ENCODE results near the gene NKX6-2.
"Not testable (repeated sequence)": the region's sequence is repeated elsewhere in the genome, so short reads cannot be mapped to it uniquely, and the experiment has no call there.

NKX6-2 gene

GRCh38 chr10:132812520-132812919 lies 26.6 kb upstream of the NKX6-2 start:
- no peak for DNase-seq

DNA sequence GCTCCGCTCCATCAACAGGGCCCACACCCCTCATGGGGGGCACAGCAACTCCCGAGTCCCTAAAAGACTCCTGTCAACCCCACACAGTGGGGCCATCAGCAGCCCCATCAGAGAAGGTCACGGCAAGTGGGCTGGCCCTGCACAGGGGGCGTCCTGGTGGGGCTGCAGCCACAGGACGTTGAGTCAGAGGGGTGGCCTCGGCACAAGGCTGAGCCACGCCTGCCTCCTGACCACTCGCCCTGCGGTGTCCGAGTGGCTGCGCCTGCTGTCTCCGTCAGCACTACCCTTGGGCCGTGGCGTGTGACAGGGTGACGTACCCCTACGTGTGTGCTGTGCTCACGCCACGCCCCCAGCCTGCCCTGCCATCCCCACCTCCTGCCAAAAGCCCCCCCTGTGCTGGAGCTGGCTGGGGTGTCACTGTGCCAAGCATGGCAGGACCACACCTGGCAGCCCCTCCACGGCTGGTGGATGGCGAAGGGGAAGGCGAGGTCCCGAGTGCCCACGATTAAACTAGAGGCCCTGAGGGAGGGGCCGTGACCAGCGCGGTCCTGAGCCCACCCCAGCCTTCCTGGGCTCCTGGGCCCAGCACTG lies 26.0 kb upstream of the NKX6-2 start:
- DNase-seq = no peak

- no peak for DNase-seq
Measured at GRCh38 chr10:132810807-132811700, 25.1 kb upstream of the NKX6-2 start.

- DNase-seq = no peak
Measured at GRCh38 chr10:132810141-132810806, 24.3 kb upstream of the NKX6-2 start.

- no peak for DNase-seq
Measured at GRCh38 chr10:132809232-132810140, 23.5 kb upstream of the NKX6-2 start.

DNA sequence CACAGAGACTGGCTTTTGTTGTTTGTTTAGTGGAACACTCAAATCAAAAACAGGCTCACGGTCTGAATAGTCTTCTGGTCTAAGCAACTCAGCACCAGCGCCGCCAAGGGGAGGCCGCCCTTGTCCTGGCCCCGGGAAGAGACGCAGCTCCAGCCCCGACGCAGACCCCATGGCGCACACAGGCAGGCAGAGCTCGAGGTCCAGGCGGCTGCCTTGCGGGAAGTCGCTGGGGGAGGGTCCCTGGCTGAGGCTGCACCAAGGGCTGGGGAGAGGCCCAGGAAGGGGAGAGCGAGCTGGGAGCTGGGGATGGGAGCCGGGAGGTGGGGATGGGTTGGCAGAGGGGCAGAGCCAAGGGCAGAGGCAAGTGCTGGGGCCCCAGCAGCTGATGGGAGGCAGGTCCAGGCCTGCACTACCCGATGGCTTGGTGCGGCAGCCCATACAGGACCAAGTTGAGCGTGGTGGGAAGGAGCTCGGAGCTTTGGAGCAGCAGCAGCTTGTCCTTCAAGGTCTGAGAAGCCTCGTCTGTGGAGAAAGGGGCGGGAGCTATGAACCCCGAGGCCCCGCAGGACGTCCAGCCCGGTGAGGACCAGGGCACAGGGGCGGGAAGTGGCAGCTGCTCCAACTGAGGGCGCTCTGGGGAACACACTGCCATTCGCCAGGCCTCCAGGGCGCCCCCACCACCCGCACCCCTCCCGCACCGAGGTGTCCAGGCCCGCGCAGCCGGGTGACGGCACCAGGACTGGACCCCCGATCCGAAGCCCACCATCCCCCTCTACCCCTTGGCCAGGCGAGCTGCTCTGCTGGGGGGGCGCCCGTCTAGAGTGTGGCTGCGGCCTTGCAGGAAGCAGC lies 22.7 kb upstream of the NKX6-2 start:
- no peak for DNase-seq

GRCh38 chr10:132807621-132808049 lies 21.7 kb upstream of the NKX6-2 start:
- no peak for DNase-seq

DNA sequence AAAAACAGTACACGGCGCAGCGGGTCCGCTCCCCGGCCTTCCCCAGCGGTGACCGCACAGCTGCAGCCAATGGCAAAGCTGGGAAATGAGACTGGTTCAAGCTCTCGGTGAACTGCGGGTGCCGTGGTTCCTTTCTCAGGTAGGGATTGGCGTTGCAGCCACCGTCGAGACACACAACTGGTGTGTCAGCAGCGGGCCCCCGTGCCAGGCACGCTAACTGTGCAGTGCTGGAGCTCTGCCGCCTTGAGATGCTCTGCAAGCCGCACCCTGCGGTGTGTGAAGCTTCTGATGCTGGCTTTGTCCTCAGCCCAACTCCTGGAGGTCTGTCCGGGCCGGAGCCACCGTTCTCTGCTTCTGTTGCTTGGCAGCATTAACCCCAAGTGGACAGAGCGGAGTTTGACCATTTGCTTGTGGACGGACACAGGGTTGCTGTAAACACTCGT lies 20.6 kb upstream of the NKX6-2 start:
- no peak for DNase-seq

- DNase-seq = no peak
Measured at GRCh38 chr10:132806110-132806509, 20.2 kb upstream of the NKX6-2 start.

DNA sequence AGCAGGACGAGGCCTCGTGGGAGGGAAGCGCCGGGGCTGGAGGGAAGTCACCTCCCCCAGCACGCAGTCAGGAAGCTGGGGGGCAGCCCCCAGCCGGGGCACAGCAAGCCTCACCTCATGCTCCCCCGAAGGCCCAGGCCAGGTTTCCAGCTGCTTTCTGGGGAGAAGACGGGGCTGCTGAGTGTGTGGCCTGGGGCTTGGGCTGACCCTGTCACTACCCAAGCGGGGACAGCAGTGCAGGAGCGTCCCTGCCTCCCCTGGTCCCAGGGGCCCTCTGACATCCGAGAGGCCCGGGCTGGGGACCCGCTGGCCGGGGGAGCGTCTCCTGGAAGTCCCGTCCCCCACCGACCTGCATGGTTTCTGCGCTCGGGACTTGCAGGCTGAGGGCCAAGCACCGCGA lies 19.7 kb upstream of the NKX6-2 start:
- DNase-seq = no peak

DNA sequence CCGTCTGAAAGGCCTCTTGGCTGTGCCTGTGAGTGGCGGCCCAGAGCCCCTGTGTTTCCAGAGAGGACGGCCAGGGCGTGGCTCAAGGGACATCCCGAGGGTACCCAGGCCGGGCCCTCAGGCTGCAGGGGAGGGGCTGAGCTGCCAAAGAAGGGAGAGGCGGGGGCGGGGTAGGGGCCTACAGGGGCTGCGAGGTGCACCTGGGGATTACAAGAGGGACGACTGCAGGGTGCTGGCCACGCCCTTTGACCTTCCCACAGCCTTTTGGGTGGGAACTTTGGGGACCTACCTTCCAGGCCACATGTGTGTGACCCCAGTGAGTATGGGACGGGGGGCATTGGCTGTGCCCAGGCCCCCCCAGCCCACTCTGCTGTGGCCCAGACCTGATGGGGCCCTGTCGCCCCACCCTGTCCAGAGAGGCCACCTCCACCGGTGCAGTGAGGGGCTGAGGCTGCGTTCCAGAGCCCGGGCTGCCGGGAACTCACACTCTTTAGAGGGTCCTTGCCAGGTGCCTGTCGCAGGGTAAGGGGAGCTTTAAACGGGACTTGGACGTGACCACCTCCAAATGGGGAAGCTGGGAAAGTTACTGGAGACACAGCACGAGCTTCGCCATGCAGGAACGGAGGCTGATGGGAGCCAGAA lies 19.0 kb upstream of the NKX6-2 start:
- DNase-seq = no peak

DNA sequence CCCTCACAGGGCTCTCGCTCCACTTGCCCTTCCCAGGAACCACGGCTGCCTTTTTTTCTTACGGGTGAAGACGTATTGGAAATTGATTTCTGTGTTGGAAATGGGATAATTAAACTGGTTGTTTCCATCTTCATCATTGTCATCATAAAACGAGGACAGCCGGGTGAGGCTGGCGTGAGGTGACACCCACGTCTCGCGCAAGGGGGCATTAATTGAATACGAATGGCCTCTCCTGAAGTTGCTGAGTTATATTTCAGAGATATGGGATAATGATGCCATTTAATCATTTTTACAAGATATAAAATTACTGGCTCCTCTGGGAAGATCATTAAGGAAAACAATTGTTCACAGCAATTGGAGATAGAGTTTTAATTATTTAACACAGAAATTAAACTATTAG lies 18.3 kb upstream of the NKX6-2 start:
- DNase-seq = no peak

GRCh38 chr10:132803416-132804210 lies 17.7 kb upstream of the NKX6-2 start:
- DNase-seq = no peak

- DNase-seq = no peak
Measured at GRCh38 chr10:132802694-132803320, 16.9 kb upstream of the NKX6-2 start.

DNA sequence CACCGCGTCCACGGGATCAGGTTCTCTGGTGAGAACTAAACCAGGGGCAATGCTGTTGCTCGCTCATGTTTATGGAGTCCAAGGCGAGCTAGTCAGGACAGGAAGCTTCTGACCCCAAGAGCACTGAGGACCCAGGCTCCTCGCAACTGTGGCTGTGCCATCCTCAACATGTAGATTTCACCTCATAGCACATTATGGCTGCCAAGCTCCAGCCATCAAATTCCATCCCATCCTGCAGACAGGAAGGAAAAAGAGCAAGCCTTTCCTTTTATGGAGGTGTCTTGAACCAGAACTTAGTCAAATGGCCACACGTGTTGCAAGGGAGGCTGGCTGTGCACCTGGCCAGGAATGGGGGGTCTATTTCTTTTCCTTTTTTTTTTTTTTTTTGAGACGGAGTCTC lies 16.1 kb upstream of the NKX6-2 start:
- no peak for DNase-seq

- no peak for DNase-seq
Measured at GRCh38 chr10:132799865-132800264, 13.9 kb upstream of the NKX6-2 start.

DNA sequence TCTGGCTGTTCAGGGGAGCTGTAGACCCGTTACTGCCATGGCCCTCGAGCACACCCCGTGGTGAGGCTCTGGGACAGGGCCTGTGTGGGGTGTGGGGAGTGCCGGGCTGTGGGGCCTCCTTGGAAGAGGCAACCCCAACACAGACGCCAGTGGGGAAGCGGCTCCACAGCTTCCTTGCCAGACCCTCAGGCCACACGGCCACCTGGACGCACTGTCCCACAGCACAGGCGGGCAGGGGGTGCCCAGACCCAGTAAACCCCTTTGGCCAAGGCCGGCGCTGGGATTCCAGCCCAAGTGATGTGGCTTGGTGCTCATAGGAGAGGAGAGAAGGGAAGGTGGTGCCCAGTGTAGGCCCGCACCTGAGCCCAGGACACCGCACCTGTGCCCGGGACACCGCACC lies 12.9 kb upstream of the NKX6-2 start:
- no peak for DNase-seq

GRCh38 chr10:132798403-132798802 lies 12.5 kb upstream of the NKX6-2 start:
- DNase-seq = no peak

GRCh38 chr10:132797986-132798385 lies 12.0 kb upstream of the NKX6-2 start:
- not testable (repeated sequence) for DNase-seq

- DNase-seq = no peak
Measured at GRCh38 chr10:132796846-132797245, 10.9 kb upstream of the NKX6-2 start.
